HepG2 (cell line): ENCODE results near the gene ZNF618. TPM values are rescaled to one million over a fixed set of nuclear protein-coding genes. Genes with fewer than 3 reads are reported as not detected.

ENCODE experiments used
- ARID4A ChIP-seq: sonication (generic); formaldehyde crosslinking; IDR thresholded peaks from 2 replicates; pipeline ENCODE4 v1.5.0; 2020; ENCODE audit warnings: mild to moderate bottlenecking, missing genetic modification reagents, borderline replicate concordance
- ARNT ChIP-seq: fragments of 450-650 bp; IDR thresholded peaks from 2 replicates; pipeline ENCODE4 v1.6.1; 2017
- ELK4 ChIP-seq: sonication (generic); formaldehyde crosslinking; IDR thresholded peaks from 2 replicates; pipeline ENCODE4 v1.9.0; 2021; ENCODE audit warnings: missing genetic modification reagents, borderline replicate concordance
- GPN1 ChIP-seq: sonication (generic); formaldehyde crosslinking; IDR thresholded peaks from 2 replicates; pipeline ENCODE4 v1.5.1; 2020; ENCODE audit warnings: missing genetic modification reagents, borderline replicate concordance
- HMGXB3 ChIP-seq: sonication (generic); formaldehyde crosslinking; IDR thresholded peaks from 2 replicates; pipeline ENCODE4 v1.4.0; 2020; ENCODE audit warnings: missing genetic modification reagents, borderline replicate concordance
- JDP2 ChIP-seq: sonication (generic); formaldehyde crosslinking; IDR thresholded peaks from 2 replicates; pipeline ENCODE4 v1.8.1; 2022; ENCODE audit warnings: missing genetic modification reagents, borderline replicate concordance
- KDM1A ChIP-seq: IDR thresholded peaks from 2 replicates; pipeline ENCODE4 v1.6.1; 2016; ENCODE audit warnings: missing compliant biosample characterization
- KLF16 ChIP-seq, 2 experiments: sonication (generic) in 1 of 2; formaldehyde crosslinking in 1 of 2; IDR thresholded peaks; 2 replicates each; pipeline versions ENCODE4 v1.6.1 to v1.8.0; 2016 to 2023; ENCODE audit warnings: missing genetic modification reagents in 2 of 2, missing compliant biosample characterization in 1 of 2
- NFE2L2 ChIP-seq: fragments of 150-350 bp; IDR thresholded peaks from 2 replicates; pipeline ENCODE4 v1.6.1; 2014; ENCODE audit warnings: low read length
- ZBTB33 ChIP-seq: sonication (generic); formaldehyde crosslinking; IDR thresholded peaks from 2 replicates; pipeline ENCODE4 v1.4.0; 2020; ENCODE audit warnings: missing genetic modification reagents
- ZNF30 ChIP-seq: sonication (generic); formaldehyde crosslinking; IDR thresholded peaks from 2 replicates; pipeline ENCODE4 v1.5.0; 2020; ENCODE audit warnings: mild to moderate bottlenecking, missing genetic modification reagents
- ZNF460 ChIP-seq: sonication (generic); formaldehyde crosslinking; IDR thresholded peaks from 2 replicates; pipeline ENCODE4 v1.5.1; 2020; ENCODE audit warnings: missing genetic modification reagents, mild to moderate bottlenecking, borderline replicate concordance
- ZNF598 ChIP-seq: sonication (generic); formaldehyde crosslinking; IDR thresholded peaks from 2 replicates; pipeline ENCODE4 v1.5.1; 2020; ENCODE audit warnings: mild to moderate bottlenecking, missing genetic modification reagents, borderline replicate concordance
- ZNF674 ChIP-seq: sonication (generic); formaldehyde crosslinking; IDR thresholded peaks from 2 replicates; pipeline ENCODE4 v1.5.0; 2020; ENCODE audit warnings: low read depth, mild to moderate bottlenecking, missing genetic modification reagents
- polyA plus RNA-seq, 8 experiments: library from polyadenylated mRNA; depleted of rRNA in 3 of 8; stranded (reverse) in 7 of 8; unstranded in 1 of 8; fragments of >200 nt; fragmentation: Illumina TruSeq in 4 of 8; extraction: Trizol in 4 of 8; gene quantifications; 2 replicates each; pipeline versions ENCODE4 v1.2.1 to v1.2.3, GENCODE V29; 2011 to 2016; ENCODE audit warnings: low read depth in 4 of 8, missing spikeins in 1 of 8, mixed read lengths in 1 of 8; ENCODE audit not compliant: insufficient read depth in 1 of 8
- total RNA-seq, 5 experiments: library from RNA; depleted of rRNA; stranded (reverse); fragments of >200 nt; fragmentation: Illumina TruSeq; extraction: Trizol; gene quantifications; 2 replicates each; pipeline ENCODE4 v1.2.3, GENCODE V29; 2016; ENCODE audit warnings: low read depth in 1 of 5
- TF ChIP-seq, protein P1 (sequence below): sonication (generic); formaldehyde crosslinking; IDR thresholded peaks from 2 replicates; pipeline ENCODE4 v1.5.0; 2020; ENCODE audit warnings: missing genetic modification reagents

Gene ZNF618
- total and polyA plus RNA-seq, 2 of the 13 experiments (the other 11 are each of a cell fraction or from before 2014, with no cell fraction given) = 0.07 TPM

GRCh38 chr9:114082017-114082762 is 206.1 kb downstream of the ZNF618 start (continued):
- TF ChIP-seq ZNF30 (CRISPR knock-in tag) = no peak
- peak; percentile 77; the same call in 1 of the 2 replicates for TF ChIP-seq HMGXB3 (CRISPR knock-in tag)
- TF ChIP-seq ZNF674 (CRISPR knock-in tag) = no peak
- 0 out of 2 replicates have a peak, but pooled peaks have one; percentile 56 for TF ChIP-seq ZNF598 (CRISPR knock-in tag)
- TF ChIP-seq NFE2L2 = no peak
- TF ChIP-seq JDP2 (CRISPR knock-in tag) = no peak
- no peak for TF ChIP-seq ZNF460 (CRISPR knock-in tag)
- TF ChIP-seq ZBTB33 (CRISPR knock-in tag) = peak; percentile 23
- TF ChIP-seq, protein P1, sequence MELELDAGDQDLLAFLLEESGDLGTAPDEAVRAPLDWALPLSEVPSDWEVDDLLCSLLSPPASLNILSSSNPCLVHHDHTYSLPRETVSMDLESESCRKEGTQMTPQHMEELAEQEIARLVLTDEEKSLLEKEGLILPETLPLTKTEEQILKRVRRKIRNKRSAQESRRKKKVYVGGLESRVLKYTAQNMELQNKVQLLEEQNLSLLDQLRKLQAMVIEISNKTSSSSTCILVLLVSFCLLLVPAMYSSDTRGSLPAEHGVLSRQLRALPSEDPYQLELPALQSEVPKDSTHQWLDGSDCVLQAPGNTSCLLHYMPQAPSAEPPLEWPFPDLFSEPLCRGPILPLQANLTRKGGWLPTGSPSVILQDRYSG (CRISPR knock-in tag) = no peak
- TF ChIP-seq ELK4 (CRISPR knock-in tag) = no peak
- peak; percentile 83 for TF ChIP-seq ARID4A (CRISPR knock-in tag)
- no peak for TF ChIP-seq ARNT
- TF ChIP-seq GPN1 = no peak
- TF ChIP-seq KLF16 (CRISPR knock-in tag; IDR thresholded peaks at IDR 0.05) = peak in 1 of 2 experiments; percentile 56; a peak in 2 of 4 replicates
- TF ChIP-seq KDM1A (CRISPR knock-in tag) = no peak
